Stimulated activated CD8-positive, alpha-beta memory T cell treated with anti-CD3 and anti-CD28 coated beads, Interleukin-4, amount 100 ng/mL, for 24 hours (primary cell): ENCODE data around the gene MGST2.
"Not testable (repeated sequence)": the region's sequence is repeated elsewhere in the genome, so short reads cannot be mapped to it uniquely, and the experiment has no call there.

Experiments used
- DNase-seq: peaks from one replicate; pipeline ENCODE4 v3.0.0-alpha.2; 2020; ENCODE audit warnings: low read depth

Gene MGST2

GRCh38 chr4:139665690-139666529, at the start of gene MGST2:
MGST2 (plus strand) TSS chr4:139665819; CDS start chr4:139666020, 201 bp downstream.
- no peak for DNase-seq

GRCh38 chr4:139617702-139618490, 47.7 kb upstream of the MGST2 start:
- no peak for DNase-seq

- DNase-seq, result no peak
These were observed 46.0 kb upstream of the MGST2 start for GRCh38 chr4:139619644-139620043.

- DNase-seq, result no peak
These were observed 42.7 kb upstream of the MGST2 start for GRCh38 chr4:139622901-139623381.

- no peak for DNase-seq
These were observed 41.1 kb upstream of the MGST2 start for GRCh38 chr4:139624441-139625092.

- no peak for DNase-seq
These were observed 40.5 kb upstream of the MGST2 start for GRCh38 chr4:139625093-139625455.

- no peak for DNase-seq
These were observed 40.1 kb upstream of the MGST2 start for GRCh38 chr4:139625482-139625881.

GRCh38 chr4:139628184-139629012, 37.2 kb upstream of the MGST2 start:
- DNase-seq, result no peak

- no peak for DNase-seq
These were observed 36.0 kb upstream of the MGST2 start for GRCh38 chr4:139629436-139630125.

GRCh38 chr4:139630126-139630495, 35.5 kb upstream of the MGST2 start:
- DNase-seq, result no peak

- DNase-seq, result no peak
These were observed 34.6 kb upstream of the MGST2 start for GRCh38 chr4:139630991-139631390.

GRCh38 chr4:139631791-139632190, 33.8 kb upstream of the MGST2 start:
- no peak for DNase-seq

GRCh38 chr4:139632739-139633138, 32.9 kb upstream of the MGST2 start:
- not testable (repeated sequence) for DNase-seq

- no peak for DNase-seq
These were observed 32.4 kb upstream of the MGST2 start for GRCh38 chr4:139633195-139633594.

GRCh38 chr4:139633661-139634060, 32.0 kb upstream of the MGST2 start:
- DNase-seq, result no peak

GRCh38 chr4:139635966-139636365, 29.7 kb upstream of the MGST2 start:
- DNase-seq, result no peak

- DNase-seq, result not testable (repeated sequence)
These were observed 27.3 kb upstream of the MGST2 start for GRCh38 chr4:139638306-139638705.

- no peak for DNase-seq
These were observed 26.0 kb upstream of the MGST2 start for GRCh38 chr4:139639654-139640053.

GRCh38 chr4:139641218-139641617, 24.4 kb upstream of the MGST2 start:
- DNase-seq, result no peak

- no peak for DNase-seq
These were observed 23.3 kb upstream of the MGST2 start for GRCh38 chr4:139642364-139642763.
